ENCODE results near the gene MTTP. TPM values are rescaled to one million over a fixed set of nuclear protein-coding genes. Genes with fewer than 3 reads are reported as not detected.
"Not testable (repeated sequence)": the region's sequence is repeated elsewhere in the genome, so short reads cannot be mapped to it uniquely, and the experiment has no call there.

The MTTP gene
- 0.25 TPM in 1 of 2 replicates, not detected in the other for total RNA-seq (2014; rRNA removed; shearing (Covaris generic))
- 0.57 and 0.77 TPM in 2 replicates for total RNA-seq (2022)
- Bru-seq, nascent RNA: percentile 23 among the genes with signal in this experiment
- BruChase-seq, experiment 1, labeled RNA remaining after a 6-hour chase: percentile 11 among the genes with signal in this experiment
- percentile 14 among the genes with signal in this experiment for BruChase-seq, experiment 2, labeled RNA remaining after a 2-hour chase
- long read RNA-seq: 0 reads

GRCh38 chr4:99574530-99575324 is at the start of gene MTTP:
Gene MTTP (plus strand): TSS chr4:99574824. CDS start chr4:99574910, 86 bp downstream.
- H3K9me2 ChIP-seq (ENCODE audit: insufficient read depth, low read length): no peaks in the 10 kb centered on the region
- peak; percentile 5 for DNase-seq (ENCODE audit: low spot score)
- no peak within 1 kb of the TSS for H3K4me3 ChIP-seq (ENCODE audit: low read depth, low read length, poor library complexity, severe bottlenecking)
- peak within 1 kb of the TSS; percentile 82 for H2AFZ ChIP-seq (ENCODE audit: low read length)
- H3K36me3 ChIP-seq (ENCODE audit: insufficient read depth, low read length): no peaks in the 10 kb centered on the region
- no peaks in the 10 kb centered on the region for H3K9me3 ChIP-seq (ENCODE audit: low read length)
- peak within 1 kb of the TSS; percentile 49 for H3K4me2 ChIP-seq (ENCODE audit: low read length)
- TF ChIP-seq CTCF (conservative IDR thresholded peaks at IDR 0.05; ENCODE audit: low read length) (no peak), EZH2phosphoT487 (IDR thresholded peaks at IDR 0.05; ENCODE audit: borderline replicate concordance, low read depth, low read length) (no peak)
- intact Hi-C loops (cut with micrococcal nuclease; ENCODE audit: unreplicated experiment): no loop called here
- POLR2A ChIA-PET: interaction anchor here (1.0 to 1.6 kb wide), 2 partner anchors 8 to 12 kb away, joined by 3 to 4 read pairs; no protein-coding TSS in a partner anchor
- no TSS peak for BruUV-seq (replicated peaks)
- H3K27ac ChIP-seq (ENCODE audit: low read depth, low read length, poor library complexity, severe bottlenecking): no peak within 1 kb of the TSS
- CTCF ChIA-PET (ENCODE audit: unreplicated experiment): no interaction called here
- H3K79me2 ChIP-seq (ENCODE audit: insufficient read depth, low read depth, low read length): no peaks in the 10 kb centered on the region
- no peaks in the 10 kb centered on the region for H4K20me1 ChIP-seq (ENCODE audit: insufficient read depth, low read length)
- H3K4me1 ChIP-seq (ENCODE audit: insufficient read depth, low read length, poor library complexity, severe bottlenecking): peaks cover 8% of the 10 kb centered on the region

- Histone ChIP-seq H3K27ac (ENCODE audit: low read depth, low read length, poor library complexity, severe bottlenecking) (no peak overlapping the region), H4K20me1 (ENCODE audit: insufficient read depth, low read length) (no peaks in the 10 kb centered on the region), H3K4me2 (ENCODE audit: low read length) (no peak overlapping the region), H3K9me2 (ENCODE audit: insufficient read depth, low read length) (no peaks in the 10 kb centered on the region), H3K9me3 (ENCODE audit: low read length) (no peaks in the 10 kb centered on the region), H3K4me3 (ENCODE audit: low read depth, low read length, poor library complexity, severe bottlenecking) (no peak overlapping the region), H3K79me2 (ENCODE audit: insufficient read depth, low read depth, low read length) (no peaks in the 10 kb centered on the region), H3K4me1 (ENCODE audit: insufficient read depth, low read length, poor library complexity, severe bottlenecking) (no peaks in the 10 kb centered on the region), H3K36me3 (ENCODE audit: insufficient read depth, low read length) (no peaks in the 10 kb centered on the region), H2AFZ (ENCODE audit: low read length) (no peak overlapping the region)
- POLR2A ChIA-PET: no interaction called here
- BruUV-seq (replicated peaks): no TSS peak
- DNase-seq (ENCODE audit: low spot score): no peak
- TF ChIP-seq EZH2phosphoT487 (IDR thresholded peaks at IDR 0.05; ENCODE audit: borderline replicate concordance, low read depth, low read length): no peak
- TF ChIP-seq CTCF (conservative IDR thresholded peaks at IDR 0.05; ENCODE audit: low read length): no peak
- CTCF ChIA-PET (ENCODE audit: unreplicated experiment): no interaction called here
- intact Hi-C loops (cut with micrococcal nuclease; ENCODE audit: unreplicated experiment): no loop called here
Observed at GRCh38 chr4:99529228-99529627, 45.4 kb upstream of the MTTP start.

- H3K4me2 ChIP-seq (ENCODE audit: low read length): no peak overlapping the region
- CTCF ChIA-PET (ENCODE audit: unreplicated experiment): no interaction called here
- no peaks in the 10 kb centered on the region for H3K9me3 ChIP-seq (ENCODE audit: low read length)
- POLR2A ChIA-PET: no interaction called here
- no peak overlapping the region for H3K4me3 ChIP-seq (ENCODE audit: low read depth, low read length, poor library complexity, severe bottlenecking)
- no TSS peak for BruUV-seq (replicated peaks)
- H3K36me3 ChIP-seq (ENCODE audit: insufficient read depth, low read length): no peaks in the 10 kb centered on the region
- H3K79me2 ChIP-seq (ENCODE audit: insufficient read depth, low read depth, low read length): no peaks in the 10 kb centered on the region
- H3K9me2 ChIP-seq (ENCODE audit: insufficient read depth, low read length): no peaks in the 10 kb centered on the region
- intact Hi-C loops (cut with micrococcal nuclease; ENCODE audit: unreplicated experiment): no loop called here
- H2AFZ ChIP-seq (ENCODE audit: low read length): no peak overlapping the region
- DNase-seq (ENCODE audit: low spot score): no peak
- TF ChIP-seq CTCF (conservative IDR thresholded peaks at IDR 0.05; ENCODE audit: low read length) (no peak), EZH2phosphoT487 (IDR thresholded peaks at IDR 0.05; ENCODE audit: borderline replicate concordance, low read depth, low read length) (no peak)
- H4K20me1 ChIP-seq (ENCODE audit: insufficient read depth, low read length): no peaks in the 10 kb centered on the region
- no peaks in the 10 kb centered on the region for H3K4me1 ChIP-seq (ENCODE audit: insufficient read depth, low read length, poor library complexity, severe bottlenecking)
- no peak overlapping the region for H3K27ac ChIP-seq (ENCODE audit: low read depth, low read length, poor library complexity, severe bottlenecking)
Observed at GRCh38 chr4:99529956-99530355, 44.7 kb upstream of the MTTP start.

GRCh38 chr4:99534699-99535098 is 39.9 kb upstream of the MTTP start:
- H3K27ac ChIP-seq (ENCODE audit: low read depth, low read length, poor library complexity, severe bottlenecking); DNase-seq (ENCODE audit: low spot score); H3K4me2 ChIP-seq (ENCODE audit: low read length); H3K4me3 ChIP-seq (ENCODE audit: low read depth, low read length, poor library complexity, severe bottlenecking); H2AFZ ChIP-seq (ENCODE audit: low read length); H3K79me2 ChIP-seq (ENCODE audit: insufficient read depth, low read depth, low read length); CTCF ChIA-PET (ENCODE audit: unreplicated experiment); H3K36me3 ChIP-seq (ENCODE audit: insufficient read depth, low read length); H3K9me3 ChIP-seq (ENCODE audit: low read length); H3K9me2 ChIP-seq (ENCODE audit: insufficient read depth, low read length); BruUV-seq (replicated peaks); intact Hi-C loops (cut with micrococcal nuclease; ENCODE audit: unreplicated experiment); H4K20me1 ChIP-seq (ENCODE audit: insufficient read depth, low read length); H3K4me1 ChIP-seq (ENCODE audit: insufficient read depth, low read length, poor library complexity, severe bottlenecking): not testable (repeated sequence)
- POLR2A ChIA-PET: interaction anchor here (1.6 kb wide), 1 partner anchor 10 kb away, joined by 4 read pairs; no protein-coding TSS in a partner anchor

Data from OCI-LY7 (cell line).